HepG2 (cell line): ENCODE measurements around the gene GRAMD1A. TPM values are rescaled to one million over a fixed set of nuclear protein-coding genes. Genes with fewer than 3 reads are reported as not detected.

Source experiments
- BORCS8-MEF2B ChIP-seq: sonication (generic); formaldehyde crosslinking; IDR thresholded peaks from 2 replicates; pipeline ENCODE4 v1.8.0; 2022; ENCODE audit warnings: mild to moderate bottlenecking, missing genetic modification reagents
- FOXJ3 ChIP-seq: sonication (generic); formaldehyde crosslinking; IDR thresholded peaks from 2 replicates; pipeline ENCODE4 v1.4.0; 2020; ENCODE audit warnings: missing genetic modification reagents, mild to moderate bottlenecking, borderline replicate concordance
- GABPA ChIP-seq, 2 experiments: IDR thresholded peaks; 2 replicates each; pipeline ENCODE4 v1.6.1; 2011 to 2016; ENCODE audit warnings: low read depth in 2 of 2, low read length in 1 of 2, missing biosample characterization in 1 of 2, missing genetic modification characterization in 1 of 2
- HIVEP1 ChIP-seq: sonication (generic); formaldehyde crosslinking; IDR thresholded peaks from 2 replicates; pipeline ENCODE4 v1.4.0; 2020; ENCODE audit warnings: mild to moderate bottlenecking, missing genetic modification reagents
- POLR2G ChIP-seq: fragments of 200-400 bp; formaldehyde crosslinking; IDR thresholded peaks from 2 replicates; pipeline ENCODE4 v1.6.1; 2018; ENCODE audit warnings: mild to moderate bottlenecking, low read depth, low read length, moderate library complexity
- SRSF1 ChIP-seq: fragments of 200-400 bp; formaldehyde crosslinking; optimal IDR thresholded peaks from 2 replicates; pipeline ENCODE3; 2017; ENCODE audit warnings: mild to moderate bottlenecking, low read depth, low read length, moderate library complexity
- TAF1 ChIP-seq: sonication (generic); formaldehyde crosslinking; IDR thresholded peaks from 2 replicates; pipeline ENCODE4 v1.4.0; 2020; ENCODE audit warnings: missing genetic modification reagents
- TAF15 ChIP-seq: fragments of 200-400 bp; formaldehyde crosslinking; IDR thresholded peaks from one replicate; pipeline ENCODE4 v1.6.1; 2018; ENCODE audit warnings: mild to moderate bottlenecking, low read depth, low read length; ENCODE audit not compliant: poor library complexity, severe bottlenecking
- U2AF1 ChIP-seq: fragments of 200-400 bp; formaldehyde crosslinking; optimal IDR thresholded peaks from 2 replicates; pipeline ENCODE3; 2017; ENCODE audit warnings: mild to moderate bottlenecking, low read depth, low read length
- UBTF ChIP-seq: sonication (generic); formaldehyde crosslinking; IDR thresholded peaks from 2 replicates; pipeline ENCODE4 v1.4.0; 2020; ENCODE audit warnings: mild to moderate bottlenecking, missing genetic modification reagents
- YEATS4 ChIP-seq: sonication (generic); formaldehyde crosslinking; IDR thresholded peaks from 2 replicates; pipeline ENCODE4 v1.4.0; 2020; ENCODE audit warnings: missing genetic modification reagents, borderline replicate concordance
- ZNF263 ChIP-seq: sonication (generic); formaldehyde crosslinking; IDR thresholded peaks from 2 replicates; pipeline ENCODE4 v1.4.0; 2020; ENCODE audit warnings: missing genetic modification reagents
- ZNF281 ChIP-seq: sonication (generic); formaldehyde crosslinking; IDR thresholded peaks from 2 replicates; pipeline ENCODE4 v1.4.0; 2020; ENCODE audit warnings: missing genetic modification reagents, borderline replicate concordance
- ZNF546 ChIP-seq: sonication (generic); formaldehyde crosslinking; conservative IDR thresholded peaks from 2 replicates; pipeline ENCODE4 v1.8.1; 2023; ENCODE audit warnings: mild to moderate bottlenecking, missing genetic modification reagents
- ZNF607 ChIP-seq: sonication (generic); formaldehyde crosslinking; IDR thresholded peaks from 2 replicates; pipeline ENCODE4 v1.5.1; 2020; ENCODE audit warnings: missing genetic modification reagents, mild to moderate bottlenecking, borderline replicate concordance
- ZNF772 ChIP-seq: sonication (generic); formaldehyde crosslinking; IDR thresholded peaks from 2 replicates; pipeline ENCODE4 v1.5.0; 2020; ENCODE audit warnings: mild to moderate bottlenecking, missing genetic modification reagents
- ZNF878 ChIP-seq: sonication (generic); formaldehyde crosslinking; IDR thresholded peaks from 2 replicates; pipeline ENCODE4 v1.8.1; 2023; ENCODE audit warnings: mild to moderate bottlenecking, missing genetic modification reagents, moderate library complexity
- ZNF883 ChIP-seq: sonication (generic); formaldehyde crosslinking; IDR thresholded peaks from 2 replicates; pipeline ENCODE4 v1.5.1; 2020; ENCODE audit warnings: mild to moderate bottlenecking, missing genetic modification reagents; ENCODE audit errors: not compliant biosample characterization
- polyA plus RNA-seq, 8 experiments: library from polyadenylated mRNA; depleted of rRNA in 3 of 8; stranded (reverse) in 7 of 8; unstranded in 1 of 8; fragments of >200 nt; fragmentation: Illumina TruSeq in 4 of 8; extraction: Trizol in 4 of 8; gene quantifications; 2 replicates each; pipeline versions ENCODE4 v1.2.1 to v1.2.3, GENCODE V29; 2011 to 2016; ENCODE audit warnings: low read depth in 4 of 8, missing spikeins in 1 of 8, mixed read lengths in 1 of 8; ENCODE audit not compliant: insufficient read depth in 1 of 8
- total RNA-seq, 5 experiments: library from RNA; depleted of rRNA; stranded (reverse); fragments of >200 nt; fragmentation: Illumina TruSeq; extraction: Trizol; gene quantifications; 2 replicates each; pipeline ENCODE4 v1.2.3, GENCODE V29; 2016; ENCODE audit warnings: low read depth in 1 of 5
- TF ChIP-seq, protein P1 (sequence below): IDR thresholded peaks from 2 replicates; pipeline ENCODE4 v1.6.1; 2012; ENCODE audit warnings: low read depth, low read length, improper control_type of control experiment
- TF ChIP-seq, protein P2 (sequence below): sonication (generic); formaldehyde crosslinking; IDR thresholded peaks from 2 replicates; pipeline ENCODE4 v1.5.1; 2020; ENCODE audit warnings: mild to moderate bottlenecking, missing genetic modification reagents, moderate library complexity

Gene GRAMD1A
- total and polyA plus RNA-seq, 2 of the 13 experiments (the other 11 are each of a cell fraction or from before 2014, with no cell fraction given), result 14.7 to 181 TPM

- TF ChIP-seq UBTF (CRISPR knock-in tag) (peak; percentile 59; the same call in 1 of the 2 replicates), YEATS4 (CRISPR knock-in tag) (peak; percentile 74), GABPA (IDR thresholded peaks at IDR 0.05; ENCODE audit: low read depth, low read length) (peak; percentile 66), GABPA (CRISPR knock-in tag; IDR thresholded peaks at IDR 0.05; ENCODE audit: low read depth) (peak; percentile 84), FOXJ3 (CRISPR knock-in tag) (no peak), ZNF607 (CRISPR knock-in tag) (no peak), U2AF1 (no peak), HIVEP1 (CRISPR knock-in tag) (0 out of 2 replicates have a peak, but pooled peaks have one; percentile 56), POLR2G (peak; percentile 59), TAF1 (CRISPR knock-in tag) (peak; percentile 63), SRSF1 (no peak), ZNF281 (CRISPR knock-in tag) (0 out of 2 replicates have a peak, but pooled peaks have one; percentile 16), BORCS8-MEF2B (peak; percentile 60; the same call in 1 of the 2 replicates), ZNF883 (CRISPR knock-in tag) (peak; percentile 31), ZNF878 (CRISPR knock-in tag) (peak; percentile 79), ZNF263 (no peak), TAF15 (peak; percentile 65), ZNF772 (CRISPR knock-in tag) (peak; percentile 39; the same call in 1 of the 2 replicates), ZNF546 (CRISPR knock-in tag) (peak; percentile 41; the same call in 1 of the 2 replicates)
- TF ChIP-seq, protein P1, sequence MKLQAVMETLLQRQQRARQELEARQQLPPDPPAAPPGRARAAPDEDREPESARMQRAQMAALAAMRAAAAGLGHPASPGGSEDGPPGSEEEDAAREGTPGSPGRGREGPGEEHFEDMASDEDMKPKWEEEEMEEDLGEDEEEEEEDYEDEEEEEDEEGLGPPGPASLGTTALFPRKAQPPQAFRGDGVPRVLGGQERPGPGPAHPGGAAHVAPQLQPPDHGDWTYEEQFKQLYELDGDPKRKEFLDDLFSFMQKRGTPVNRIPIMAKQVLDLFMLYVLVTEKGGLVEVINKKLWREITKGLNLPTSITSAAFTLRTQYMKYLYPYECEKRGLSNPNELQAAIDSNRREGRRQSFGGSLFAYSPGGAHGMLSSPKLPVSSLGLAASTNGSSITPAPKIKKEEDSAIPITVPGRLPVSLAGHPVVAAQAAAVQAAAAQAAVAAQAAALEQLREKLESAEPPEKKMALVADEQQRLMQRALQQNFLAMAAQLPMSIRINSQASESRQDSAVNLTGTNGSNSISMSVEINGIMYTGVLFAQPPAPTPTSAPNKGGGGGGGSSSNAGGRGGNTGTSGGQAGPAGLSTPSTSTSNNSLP, result no peak
- TF ChIP-seq, protein P2, sequence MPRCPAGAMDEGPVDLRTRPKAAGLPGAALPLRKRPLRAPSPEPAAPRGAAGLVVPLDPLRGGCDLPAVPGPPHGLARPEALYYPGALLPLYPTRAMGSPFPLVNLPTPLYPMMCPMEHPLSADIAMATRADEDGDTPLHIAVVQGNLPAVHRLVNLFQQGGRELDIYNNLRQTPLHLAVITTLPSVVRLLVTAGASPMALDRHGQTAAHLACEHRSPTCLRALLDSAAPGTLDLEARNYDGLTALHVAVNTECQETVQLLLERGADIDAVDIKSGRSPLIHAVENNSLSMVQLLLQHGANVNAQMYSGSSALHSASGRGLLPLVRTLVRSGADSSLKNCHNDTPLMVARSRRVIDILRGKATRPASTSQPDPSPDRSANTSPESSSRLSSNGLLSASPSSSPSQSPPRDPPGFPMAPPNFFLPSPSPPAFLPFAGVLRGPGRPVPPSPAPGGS, result 0 out of 2 replicates have a peak, but pooled peaks have one; percentile 77
These were observed 36.3 kb upstream of the GRAMD1A start, which contains the start of gene ZNF792 (continued) for GRCh38 chr19:34963573-34964406.
